Measurements from ENCODE around the gene S100A1.

The S100A1 gene

DNA sequence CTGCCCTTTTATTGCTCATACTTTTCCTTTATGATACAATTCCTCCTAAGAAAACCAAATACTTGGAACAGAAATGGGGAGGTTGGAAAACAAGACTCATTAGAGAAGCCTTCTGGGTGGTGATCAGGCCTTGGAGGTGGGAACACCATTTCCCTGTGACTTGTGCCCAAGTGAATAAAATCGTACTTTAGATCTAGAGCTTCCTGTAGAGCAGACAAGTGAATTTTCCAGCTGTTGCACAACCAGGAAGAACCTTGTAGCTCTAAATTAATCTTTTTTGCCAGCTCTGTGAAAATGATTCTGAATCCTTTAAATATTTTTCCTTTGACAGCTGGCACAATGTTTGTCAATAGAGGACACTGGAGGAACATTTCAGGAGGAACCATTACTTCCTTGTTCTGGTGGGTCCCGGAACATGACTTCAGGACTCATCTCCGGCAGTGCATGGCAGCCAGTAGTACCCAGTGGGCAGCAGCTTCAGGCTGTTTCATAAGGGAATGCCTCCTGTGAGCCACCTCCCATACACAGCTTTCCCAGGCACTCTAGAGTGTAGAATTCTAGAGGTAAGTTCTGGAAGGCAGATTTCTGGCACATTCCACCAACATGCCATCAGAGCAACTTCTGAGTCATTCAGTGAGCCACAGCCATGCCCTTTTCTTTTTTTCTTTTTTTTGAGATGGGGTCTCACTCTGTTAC lies 24.7 kb downstream of the S100A1 start:
- no peak overlapping the region for H3K4me3 ChIP-seq (ENCODE audit: low read depth, low read length)
- TF ChIP-seq, protein P1, sequence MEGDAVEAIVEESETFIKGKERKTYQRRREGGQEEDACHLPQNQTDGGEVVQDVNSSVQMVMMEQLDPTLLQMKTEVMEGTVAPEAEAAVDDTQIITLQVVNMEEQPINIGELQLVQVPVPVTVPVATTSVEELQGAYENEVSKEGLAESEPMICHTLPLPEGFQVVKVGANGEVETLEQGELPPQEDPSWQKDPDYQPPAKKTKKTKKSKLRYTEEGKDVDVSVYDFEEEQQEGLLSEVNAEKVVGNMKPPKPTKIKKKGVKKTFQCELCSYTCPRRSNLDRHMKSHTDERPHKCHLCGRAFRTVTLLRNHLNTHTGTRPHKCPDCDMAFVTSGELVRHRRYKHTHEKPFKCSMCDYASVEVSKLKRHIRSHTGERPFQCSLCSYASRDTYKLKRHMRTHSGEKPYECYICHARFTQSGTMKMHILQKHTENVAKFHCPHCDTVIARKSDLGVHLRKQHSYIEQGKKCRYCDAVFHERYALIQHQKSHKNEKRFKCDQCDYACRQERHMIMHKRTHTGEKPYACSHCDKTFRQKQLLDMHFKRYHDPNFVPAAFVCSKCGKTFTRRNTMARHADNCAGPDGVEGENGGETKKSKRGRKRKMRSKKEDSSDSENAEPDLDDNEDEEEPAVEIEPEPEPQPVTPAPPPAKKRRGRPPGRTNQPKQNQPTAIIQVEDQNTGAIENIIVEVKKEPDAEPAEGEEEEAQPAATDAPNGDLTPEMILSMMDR (IDR thresholded peaks at IDR 0.05; ENCODE audit: low read depth, low read length, missing control alignments) = no peak
- DNase-seq (ENCODE audit: low read depth) = no peak

DNA sequence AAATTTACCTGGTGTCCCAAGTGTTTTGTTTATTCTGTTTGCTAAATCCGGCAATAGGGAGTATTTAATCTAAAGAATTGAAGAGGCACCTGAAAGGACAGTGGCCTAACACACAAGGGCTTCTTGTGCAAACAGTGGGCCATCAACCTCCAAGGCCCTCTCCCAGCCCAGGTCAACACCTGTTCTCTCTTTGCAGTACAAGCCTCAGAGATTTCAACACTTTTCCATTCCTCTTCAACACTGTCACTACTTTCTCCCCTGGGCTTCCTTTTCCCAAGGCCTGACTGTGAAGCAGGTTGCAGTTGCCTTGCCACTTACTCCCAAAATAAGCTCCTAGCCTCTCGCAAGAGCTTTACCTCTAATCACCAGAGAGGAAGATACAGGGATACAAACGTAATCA lies 27.1 kb downstream of the S100A1 start:
- TF ChIP-seq, protein P1 (IDR thresholded peaks at IDR 0.05; ENCODE audit: low read depth, low read length, missing control alignments) = no peak
- no peak overlapping the region for H3K4me3 ChIP-seq (ENCODE audit: low read depth, low read length)
- DNase-seq (ENCODE audit: low read depth) = no peak

- TF ChIP-seq, protein P1 (IDR thresholded peaks at IDR 0.05; ENCODE audit: low read depth, low read length, missing control alignments) = peak; percentile 8
- DNase-seq (ENCODE audit: low read depth) = peak; percentile 57
- H3K4me3 ChIP-seq (ENCODE audit: low read depth, low read length) = peak within 1 kb of the TSS; percentile 70
Observed at GRCh38 chr1:153658400-153659174, 30.4 kb downstream of the S100A1 start, which contains the start of gene SNAPIN. Gene SNAPIN (plus strand): TSS chr1:153658703. CDS start chr1:153658744, 41 bp downstream.

- DNase-seq (ENCODE audit: low read depth) = no peak
- H3K4me3 ChIP-seq (ENCODE audit: low read depth, low read length) = peak overlapping the region; percentile 70
- TF ChIP-seq, protein P1 (IDR thresholded peaks at IDR 0.05; ENCODE audit: low read depth, low read length, missing control alignments) = no peak
Observed at GRCh38 chr1:153659175-153659534, 30.9 kb downstream of the S100A1 start.

DNA sequence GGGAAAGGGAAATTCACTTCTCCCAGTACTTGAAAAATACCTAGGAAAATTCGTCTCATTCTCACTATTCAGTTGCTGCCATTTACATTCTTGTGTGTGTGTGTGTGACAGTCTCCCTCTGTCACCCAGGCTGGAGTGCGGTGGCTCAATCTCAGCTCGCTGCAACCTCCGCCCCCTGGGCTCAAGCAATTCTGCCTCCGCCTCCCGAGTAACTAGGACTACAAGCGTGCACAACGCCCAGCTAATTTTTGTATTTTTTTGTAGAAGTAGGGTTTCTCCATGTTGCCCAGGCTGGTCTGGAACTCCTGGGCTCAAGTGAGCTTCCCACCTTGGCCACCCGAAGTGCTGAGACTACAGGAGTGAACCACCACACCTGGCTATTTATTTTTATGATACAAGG lies 31.4 kb downstream of the S100A1 start:
- DNase-seq (ENCODE audit: low read depth) = no peak
- TF ChIP-seq, protein P1 (IDR thresholded peaks at IDR 0.05; ENCODE audit: low read depth, low read length, missing control alignments) = no peak
- peak overlapping the region; percentile 70; the same call in 1 of the 2 replicates for H3K4me3 ChIP-seq (ENCODE audit: low read depth, low read length)

DNA sequence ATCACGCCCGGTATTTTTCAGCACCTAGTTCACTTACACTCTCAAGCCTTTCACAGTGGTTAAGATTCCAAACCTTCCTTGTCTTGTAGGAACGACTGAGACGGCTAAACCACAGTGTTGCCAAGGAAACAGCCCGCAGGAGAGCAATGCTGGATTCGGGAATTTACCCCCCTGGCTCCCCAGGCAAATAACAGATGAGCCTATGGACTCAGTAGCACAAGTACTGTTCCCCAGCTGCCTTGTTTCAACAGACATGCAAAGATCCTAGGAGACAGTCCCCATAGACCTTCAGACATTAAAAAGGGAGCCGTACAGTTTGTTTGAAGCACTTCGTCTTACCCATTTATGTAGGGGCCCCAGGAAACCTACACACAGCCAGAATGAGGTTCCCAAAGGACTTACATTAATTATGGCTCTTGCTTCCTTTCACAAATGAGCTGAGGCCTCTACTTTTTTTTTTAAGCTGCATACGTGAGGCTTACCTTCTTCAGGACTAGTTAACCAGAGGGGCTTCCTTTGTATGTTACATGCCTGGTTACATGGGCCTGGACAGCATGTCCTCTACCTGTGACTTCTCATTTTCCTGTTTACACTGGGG lies 33.0 kb downstream of the S100A1 start:
- TF ChIP-seq, protein P1 (IDR thresholded peaks at IDR 0.05; ENCODE audit: low read depth, low read length, missing control alignments) = no peak
- no peak for DNase-seq (ENCODE audit: low read depth)
- no peak overlapping the region for H3K4me3 ChIP-seq (ENCODE audit: low read depth, low read length)
